Activated CD8-positive, alpha-beta memory T cell treated with anti-CD3 and anti-CD28 coated beads, Interleukin-2, amount 50 U/mL, for 24 hours (primary cell): ENCODE results near the gene HOXD10.

Source experiments
- DNase-seq: peaks from one replicate; pipeline ENCODE4 v3.0.0-alpha.2; 2020; ENCODE audit errors: extremely low read depth

The HOXD10 gene

DNA sequence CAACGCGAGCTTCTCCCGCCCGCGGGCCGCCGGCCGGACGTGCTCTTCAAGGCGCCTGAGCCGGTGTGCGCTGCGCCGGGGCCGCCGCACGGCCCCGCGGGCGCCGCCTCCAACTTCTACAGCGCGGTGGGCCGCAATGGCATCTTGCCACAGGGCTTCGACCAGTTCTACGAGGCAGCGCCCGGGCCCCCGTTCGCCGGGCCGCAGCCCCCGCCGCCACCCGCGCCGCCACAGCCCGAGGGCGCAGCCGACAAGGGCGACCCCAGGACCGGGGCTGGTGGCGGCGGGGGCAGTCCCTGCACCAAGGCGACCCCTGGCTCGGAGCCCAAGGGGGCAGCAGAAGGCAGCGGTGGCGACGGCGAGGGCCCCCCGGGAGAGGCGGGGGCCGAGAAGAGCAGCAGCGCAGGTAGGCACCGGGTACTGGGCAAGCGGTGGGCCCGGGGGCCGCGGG is 8.8 kb upstream of the HOXD10 start:
- DNase-seq = no peak

DNA sequence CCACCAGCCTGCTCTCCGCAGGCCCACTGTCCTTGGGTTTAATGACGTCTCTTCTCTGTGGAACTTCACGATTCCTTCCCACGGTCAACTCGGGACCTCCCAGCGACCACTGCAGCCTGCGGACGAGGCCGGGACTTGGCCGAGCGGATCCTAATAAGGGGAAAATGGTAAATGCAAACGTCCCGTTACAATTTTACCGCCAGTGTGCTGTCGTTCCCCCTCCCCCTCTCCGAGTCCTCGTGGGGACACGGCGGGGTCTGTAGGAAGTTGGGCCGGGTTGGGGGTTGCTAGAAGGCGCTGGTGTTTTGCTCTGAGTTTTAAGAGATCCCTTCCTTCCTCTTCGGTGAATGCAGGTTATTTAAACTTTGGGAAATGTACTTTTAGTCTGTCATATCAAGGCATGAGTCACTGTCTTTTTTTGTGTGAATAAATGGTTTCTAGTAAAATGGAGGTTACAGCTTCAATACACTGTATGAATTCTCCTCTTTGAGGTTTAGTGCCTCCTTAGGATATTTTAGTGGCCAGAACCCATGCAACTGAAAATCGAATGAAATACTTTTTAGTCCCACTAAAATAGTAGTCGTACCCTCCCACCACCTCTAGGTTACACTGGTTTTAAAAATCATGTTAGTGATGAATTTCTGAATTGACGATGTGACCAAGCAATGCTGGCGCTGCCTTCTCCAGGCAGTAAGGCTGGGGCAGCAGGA is 7.2 kb upstream of the HOXD10 start:
- no peak for DNase-seq

DNA sequence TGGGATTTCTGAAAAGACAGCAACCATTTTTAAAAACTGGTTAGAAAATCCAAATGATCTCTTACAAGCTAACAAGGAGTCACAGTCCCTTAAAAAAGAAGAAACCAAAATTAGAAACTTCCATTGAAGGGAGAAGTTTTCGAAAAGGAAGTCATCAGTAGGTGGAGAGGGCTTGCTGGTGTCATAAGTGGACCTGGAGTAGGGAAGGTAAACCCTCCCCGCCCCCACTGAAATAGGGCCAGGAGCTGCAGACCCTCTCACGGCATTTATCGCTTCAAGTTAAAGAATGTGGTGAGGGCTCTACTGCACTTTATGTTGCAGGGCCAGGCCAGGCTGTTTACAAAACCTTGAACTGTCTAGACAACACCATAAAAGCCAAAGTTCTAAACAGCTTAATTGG is 6.6 kb upstream of the HOXD10 start:
- DNase-seq = no peak

DNA sequence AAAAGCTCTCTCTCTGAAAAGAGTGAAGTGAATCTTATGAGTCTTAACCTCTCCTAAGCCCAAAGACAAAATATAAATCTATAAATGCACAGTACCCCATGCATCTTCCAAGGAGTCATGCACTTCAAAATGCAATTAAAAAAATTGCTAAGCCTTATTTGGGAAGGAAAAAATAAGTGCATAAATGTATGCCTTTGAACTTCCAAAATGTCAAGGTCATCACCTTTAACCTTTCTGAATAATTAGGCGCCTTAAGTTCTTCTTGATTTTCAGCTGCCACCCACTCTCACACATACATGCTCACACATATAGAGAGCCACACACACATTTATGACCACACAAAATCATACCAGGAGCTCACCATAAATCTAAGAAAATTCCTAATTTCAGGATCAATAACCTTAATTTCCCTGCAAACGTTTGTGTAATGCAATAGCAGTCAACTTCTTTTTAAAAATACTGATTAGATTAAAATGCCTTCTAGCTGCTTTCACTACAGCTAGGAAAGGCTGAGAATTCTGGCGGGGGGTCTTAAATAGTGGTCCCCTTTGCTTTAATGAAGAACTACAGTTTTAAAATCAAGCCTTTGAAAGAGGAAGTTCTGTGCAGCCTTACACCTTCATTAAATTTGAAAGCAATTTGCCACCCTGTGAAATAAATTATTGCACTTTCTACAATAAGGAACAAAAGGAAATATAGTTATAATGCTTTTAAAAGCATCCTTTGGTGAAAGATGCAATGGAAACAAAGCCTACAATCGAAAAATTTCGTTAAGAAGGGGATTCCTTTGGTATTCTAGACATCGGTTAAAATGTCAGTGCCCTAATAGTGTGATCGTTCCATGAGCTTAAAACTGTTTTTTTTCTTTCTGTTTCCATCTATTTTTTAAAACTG is 5.9 kb upstream of the HOXD10 start:
- no peak for DNase-seq

DNA sequence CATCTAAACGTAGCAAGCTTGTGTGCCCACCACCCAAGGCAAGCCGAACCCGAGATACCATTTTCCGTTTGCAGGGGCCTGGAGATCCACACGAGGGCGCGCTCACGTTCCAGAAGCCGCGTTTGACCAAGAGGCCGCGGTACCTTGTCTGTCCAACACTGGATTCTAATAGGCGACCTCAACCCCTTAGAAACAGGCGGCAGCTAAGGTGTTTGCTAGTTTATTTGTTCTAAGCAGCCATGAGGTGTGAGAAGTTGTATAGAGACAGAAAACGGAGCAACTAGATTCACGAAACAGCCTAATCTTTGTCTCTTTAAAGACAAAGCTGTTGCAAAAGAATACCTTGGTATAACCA is 5.3 kb upstream of the HOXD10 start:
- DNase-seq = no peak

DNA sequence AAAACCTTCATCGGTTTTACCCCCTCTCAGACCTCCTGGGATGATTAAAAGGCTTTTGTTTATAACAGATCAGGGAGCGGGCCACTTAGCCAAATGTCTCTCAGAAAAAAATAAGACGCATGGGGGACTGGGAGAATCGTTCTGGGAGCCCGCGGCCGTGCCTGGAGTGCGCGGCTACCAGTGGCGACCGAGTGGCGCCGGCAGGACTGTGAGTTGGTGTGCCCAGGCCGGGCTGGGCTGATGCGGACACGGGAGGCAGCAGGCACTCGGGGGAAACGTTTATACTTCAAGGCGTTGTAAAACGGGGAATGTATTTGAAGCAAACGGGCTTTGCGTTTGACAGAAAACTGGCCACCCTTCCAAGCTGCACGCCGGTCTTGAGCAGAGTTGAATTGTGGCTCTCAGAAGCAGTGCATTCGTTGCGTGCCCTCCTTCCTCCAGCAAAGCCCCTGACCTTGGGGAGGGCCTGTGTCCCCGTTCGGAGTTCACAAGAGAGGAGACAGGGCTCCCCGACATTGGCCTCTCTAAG is 4.7 kb upstream of the HOXD10 start:
- DNase-seq = no peak

DNA sequence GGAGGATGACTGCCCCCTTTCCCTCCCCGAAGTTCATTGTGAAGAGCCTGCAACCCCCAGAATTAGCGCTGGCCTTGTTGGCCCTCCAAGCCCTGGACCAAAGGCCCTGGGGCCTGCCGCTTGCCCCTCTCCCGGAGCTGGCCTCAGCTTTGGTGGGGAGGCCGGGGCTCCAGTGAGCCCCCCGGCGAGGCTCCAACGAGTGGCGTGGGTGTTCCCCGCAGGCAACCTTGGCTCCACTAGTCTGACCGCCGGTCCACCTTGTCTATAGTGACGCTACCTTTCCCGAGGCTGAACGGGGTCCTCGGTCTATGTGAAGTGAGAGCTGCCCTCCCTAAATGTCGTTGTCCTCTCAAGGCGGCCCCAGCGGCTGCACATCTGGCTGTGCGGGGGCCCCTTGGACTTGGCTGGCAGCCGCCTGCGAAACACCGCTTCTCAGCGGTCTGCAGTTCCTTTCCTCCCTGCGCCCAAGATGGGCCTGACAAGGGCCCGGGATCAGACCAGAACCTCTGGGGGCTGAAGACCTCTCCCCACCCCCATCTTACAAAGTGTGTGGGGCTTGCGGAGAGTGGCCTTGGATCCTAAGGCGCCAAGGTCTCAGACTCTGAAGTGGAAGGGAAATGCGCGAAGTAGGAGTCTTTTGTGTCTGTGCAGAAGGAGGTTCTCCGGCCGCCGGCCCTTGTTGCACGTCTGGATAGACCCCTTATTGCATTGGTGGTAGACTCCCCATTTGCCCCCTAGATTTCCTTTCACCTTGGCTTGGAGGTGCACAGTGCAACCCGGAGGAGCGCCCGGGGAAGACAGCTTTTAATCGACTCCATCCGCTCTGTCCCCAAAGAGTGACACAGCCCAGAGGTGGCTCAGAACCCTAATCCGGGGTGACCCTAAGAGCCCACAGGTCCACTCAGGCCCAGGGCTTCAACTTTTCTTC is 3.9 kb upstream of the HOXD10 start:
- no peak for DNase-seq

DNA sequence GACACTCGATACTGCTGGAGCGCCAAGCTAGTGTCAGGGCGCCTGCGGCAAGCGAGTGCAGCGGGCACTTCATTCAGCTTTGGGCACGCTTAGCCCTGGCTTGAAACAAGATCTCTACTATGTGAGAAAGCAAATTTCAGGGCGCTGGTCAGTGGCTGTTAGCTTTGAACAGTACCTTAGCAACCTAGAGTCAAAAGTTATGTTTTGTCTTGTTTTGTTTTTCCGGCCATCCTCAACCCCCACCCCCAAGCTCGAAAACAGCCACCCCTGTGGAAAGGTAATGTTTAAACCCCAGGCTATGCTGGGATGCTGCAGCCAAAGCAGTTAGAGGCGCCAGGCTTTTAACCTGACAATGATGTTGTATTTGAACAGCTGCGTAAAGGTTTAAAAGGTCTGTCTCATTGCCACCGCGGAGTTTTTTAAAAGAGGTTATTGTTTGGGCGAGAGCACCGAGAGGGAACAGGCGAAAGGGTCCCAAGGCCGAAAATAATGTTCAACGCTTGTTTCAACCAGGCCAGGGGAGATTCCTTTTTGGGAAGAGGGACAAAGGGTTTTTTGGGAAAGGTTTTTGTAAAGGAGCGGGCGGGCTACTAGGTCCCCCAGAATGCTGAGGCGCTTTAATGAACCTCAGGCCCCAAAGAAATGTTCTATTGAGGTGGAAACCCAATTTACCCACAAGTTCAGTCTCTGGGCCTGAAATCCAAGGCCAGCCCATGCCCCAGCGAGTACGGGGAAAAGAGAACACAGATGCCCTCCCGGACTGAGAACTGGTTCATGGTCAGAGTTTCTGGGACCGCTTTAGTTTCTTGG is 2.3 kb upstream of the HOXD10 start:
- no peak for DNase-seq

DNA sequence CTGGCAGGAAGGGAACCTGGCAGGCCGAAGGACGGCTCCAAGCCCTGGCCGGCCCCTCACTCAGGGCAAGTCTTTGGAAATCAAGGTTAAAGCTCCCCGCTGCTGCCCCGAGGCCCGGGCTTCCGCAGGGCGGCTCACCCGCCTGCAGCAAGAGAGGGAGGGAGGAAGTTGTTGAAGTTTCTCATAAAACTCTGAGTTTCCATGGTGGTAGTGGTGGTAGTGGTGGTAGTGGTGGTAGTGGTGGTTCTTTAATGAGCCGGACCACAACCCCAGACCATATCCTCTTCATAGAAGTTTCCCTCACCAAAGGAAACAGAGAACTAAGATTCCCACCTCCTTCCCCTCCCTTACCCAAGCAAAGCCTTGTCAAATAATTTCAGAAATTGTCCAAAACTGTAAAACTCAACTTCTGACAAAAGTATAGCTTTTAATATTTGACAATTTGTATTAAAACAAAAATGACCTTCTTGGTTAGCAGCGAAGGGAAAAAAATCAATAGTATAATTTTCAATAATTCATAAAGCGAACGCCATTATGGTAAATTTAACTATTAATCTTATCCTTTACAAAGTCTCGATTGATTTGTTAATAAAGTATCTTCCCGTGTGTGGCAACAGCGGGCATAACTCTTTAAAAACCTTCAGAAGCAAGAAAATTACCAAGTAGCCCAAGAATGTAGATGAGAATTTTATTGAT is 1.5 kb upstream of the HOXD10 start:
- DNase-seq = no peak

DNA sequence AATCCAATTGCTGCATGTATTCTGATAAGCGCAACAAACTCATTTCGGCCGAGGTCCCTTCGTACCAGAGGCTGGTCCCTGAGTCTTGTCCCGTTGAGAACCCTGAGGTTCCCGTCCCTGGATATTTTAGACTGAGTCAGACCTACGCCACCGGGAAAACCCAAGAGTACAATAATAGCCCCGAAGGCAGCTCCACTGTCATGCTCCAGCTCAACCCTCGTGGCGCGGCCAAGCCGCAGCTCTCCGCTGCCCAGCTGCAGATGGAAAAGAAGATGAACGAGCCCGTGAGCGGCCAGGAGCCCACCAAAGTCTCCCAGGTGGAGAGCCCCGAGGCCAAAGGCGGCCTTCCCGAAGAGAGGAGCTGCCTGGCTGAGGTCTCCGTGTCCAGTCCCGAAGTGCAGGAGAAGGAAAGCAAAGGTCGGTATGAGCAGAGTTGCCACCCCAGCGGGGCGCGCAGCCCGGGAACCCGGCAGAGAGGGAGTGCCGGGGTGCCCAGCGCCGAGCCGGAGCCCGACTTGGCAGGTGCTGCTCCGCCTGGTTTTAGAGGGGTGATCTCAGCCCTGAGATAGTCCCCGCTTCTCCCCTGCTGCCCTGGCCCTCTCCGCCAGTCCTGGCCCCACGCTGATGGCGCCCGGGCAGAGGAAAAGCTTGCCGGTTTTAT is 714 bp downstream of the HOXD10 start:
- DNase-seq = no peak

DNA sequence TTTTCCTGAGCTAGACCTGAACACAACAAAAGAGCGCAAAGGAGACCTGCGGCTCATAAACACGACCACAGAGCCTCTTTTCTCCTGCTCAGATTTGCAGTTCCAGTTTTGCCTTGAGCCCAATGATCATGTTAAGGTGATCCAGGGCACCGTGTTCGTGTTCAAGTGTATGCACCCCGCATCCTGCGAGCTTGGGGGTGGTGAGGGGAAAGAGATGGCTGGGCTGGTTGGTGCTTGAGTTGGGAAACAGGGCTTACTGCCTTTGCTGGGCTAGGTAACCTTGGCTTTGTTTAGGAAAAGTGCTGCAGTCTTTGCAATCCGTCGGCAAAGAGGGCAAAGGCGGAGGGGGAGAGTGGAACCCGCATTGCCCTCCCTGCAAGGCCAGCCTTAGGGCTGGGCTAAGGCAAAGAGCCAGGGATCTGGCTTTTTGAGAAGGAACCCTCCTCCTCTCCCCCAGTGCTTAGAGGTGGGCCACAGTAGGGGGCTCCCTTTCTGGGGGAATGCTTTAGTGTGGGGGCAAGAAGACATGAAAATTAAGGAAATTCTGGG is 1.3 kb downstream of the HOXD10 start:
- DNase-seq = no peak

DNA sequence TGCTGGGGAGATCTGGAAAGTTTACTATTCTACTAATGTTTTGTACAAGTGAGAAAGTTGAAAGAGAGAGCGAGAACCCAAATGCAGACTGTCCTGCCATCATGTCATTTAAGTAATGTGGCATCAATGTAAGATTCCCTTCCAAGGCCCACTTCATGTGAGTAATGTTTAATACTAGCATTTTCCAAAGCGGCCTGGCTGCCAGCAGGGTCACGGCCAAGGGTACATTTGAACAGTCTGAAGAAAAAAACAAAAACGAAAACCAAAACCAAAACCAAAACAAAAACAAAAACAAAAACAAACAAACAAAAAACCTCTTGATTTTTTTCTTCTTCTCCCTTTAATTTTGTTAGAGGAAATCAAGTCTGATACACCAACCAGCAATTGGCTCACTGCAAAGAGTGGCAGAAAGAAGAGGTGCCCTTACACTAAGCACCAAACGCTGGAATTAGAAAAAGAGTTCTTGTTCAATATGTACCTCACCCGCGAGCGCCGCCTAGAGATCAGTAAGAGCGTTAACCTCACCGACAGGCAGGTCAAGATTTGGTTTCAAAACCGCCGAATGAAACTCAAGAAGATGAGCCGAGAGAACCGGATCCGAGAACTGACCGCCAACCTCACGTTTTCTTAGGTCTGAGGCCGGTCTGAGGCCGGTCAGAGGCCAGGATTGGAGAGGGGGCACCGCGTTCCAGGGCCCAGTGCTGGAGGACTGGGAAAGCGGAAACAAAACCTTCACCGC is 2.2 kb downstream of the HOXD10 start:
- DNase-seq = no peak

DNA sequence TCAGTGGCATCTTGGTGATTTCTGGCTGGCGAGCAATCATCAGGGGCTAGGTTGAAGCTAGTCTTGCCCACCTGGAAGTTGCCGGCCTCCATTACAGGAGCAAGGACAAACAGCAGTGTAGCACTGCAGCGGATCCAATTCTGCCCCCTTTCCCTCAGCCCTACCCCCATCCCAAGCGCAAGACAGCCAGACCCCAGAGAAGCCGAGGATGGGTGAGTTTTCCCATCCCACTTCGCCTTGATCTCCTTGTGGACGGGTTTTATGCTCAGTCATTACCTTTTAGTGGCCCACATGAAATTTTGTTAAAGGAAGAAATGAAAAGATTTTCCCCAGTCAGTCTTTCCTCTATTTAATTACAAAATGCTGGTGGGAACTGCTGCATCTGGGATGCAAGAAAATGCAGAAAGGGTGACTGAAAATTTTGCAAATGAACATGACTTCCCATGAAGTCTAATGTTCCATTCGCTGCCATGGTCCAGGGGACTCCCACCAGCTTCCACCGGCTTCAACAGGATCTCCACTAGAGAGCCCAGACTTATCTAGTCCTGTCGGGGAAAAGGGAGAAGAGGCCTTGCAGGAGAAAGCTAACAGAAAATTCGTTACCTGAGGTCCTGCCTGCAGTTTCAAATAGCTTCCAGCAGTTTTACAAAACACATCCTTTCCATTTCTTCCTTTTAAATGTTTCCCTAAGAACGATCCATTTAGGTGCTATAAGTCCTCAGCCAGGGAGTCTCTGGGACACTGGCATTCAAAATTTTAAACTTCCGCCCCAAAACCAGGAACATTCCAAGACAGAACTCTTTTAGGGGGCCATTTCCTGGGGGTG is 4.0 kb downstream of the HOXD10 start:
- no peak for DNase-seq

DNA sequence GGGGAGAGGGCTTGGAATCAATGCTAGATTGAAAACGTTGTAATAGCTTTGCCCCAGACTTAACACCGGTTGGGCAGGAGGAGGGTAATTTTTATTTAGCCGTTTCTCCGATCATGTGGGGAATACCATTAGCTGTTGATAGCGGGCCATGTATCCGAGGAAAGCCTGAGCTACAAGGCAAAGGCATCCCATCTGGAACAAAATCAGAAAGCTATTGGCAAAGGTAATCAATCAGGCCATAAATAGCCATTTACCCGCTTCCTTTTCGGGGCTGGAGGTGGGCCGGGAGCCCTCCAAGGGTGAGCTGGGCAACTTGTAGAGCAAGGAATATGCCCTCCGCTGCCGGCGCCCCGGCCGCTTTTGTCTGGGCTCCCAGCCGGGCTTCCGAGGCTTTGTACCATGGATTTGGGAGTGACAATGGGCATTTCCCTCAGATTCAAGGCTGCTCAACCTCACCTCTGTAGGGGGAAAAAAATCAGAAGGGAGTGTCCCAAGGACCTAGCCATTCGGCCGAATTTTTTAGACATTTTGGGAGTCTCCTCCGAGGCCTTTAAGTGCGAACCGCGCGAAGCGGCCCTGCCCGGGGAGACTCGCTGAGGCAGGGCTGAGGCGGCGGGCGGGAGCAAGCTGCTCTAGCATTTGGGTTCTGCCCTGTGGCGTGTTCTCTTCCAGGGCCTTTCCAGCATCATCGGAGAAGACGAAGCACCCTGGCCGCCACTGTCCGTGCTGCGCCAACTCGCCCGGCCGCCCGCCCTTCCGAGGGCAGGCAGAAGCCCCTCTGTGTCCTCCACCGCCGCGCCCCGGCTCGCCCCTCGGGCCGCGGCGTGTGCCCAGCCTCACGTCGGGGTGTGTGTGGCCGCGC is 4.8 kb downstream of the HOXD10 start:
- DNase-seq = no peak

DNA sequence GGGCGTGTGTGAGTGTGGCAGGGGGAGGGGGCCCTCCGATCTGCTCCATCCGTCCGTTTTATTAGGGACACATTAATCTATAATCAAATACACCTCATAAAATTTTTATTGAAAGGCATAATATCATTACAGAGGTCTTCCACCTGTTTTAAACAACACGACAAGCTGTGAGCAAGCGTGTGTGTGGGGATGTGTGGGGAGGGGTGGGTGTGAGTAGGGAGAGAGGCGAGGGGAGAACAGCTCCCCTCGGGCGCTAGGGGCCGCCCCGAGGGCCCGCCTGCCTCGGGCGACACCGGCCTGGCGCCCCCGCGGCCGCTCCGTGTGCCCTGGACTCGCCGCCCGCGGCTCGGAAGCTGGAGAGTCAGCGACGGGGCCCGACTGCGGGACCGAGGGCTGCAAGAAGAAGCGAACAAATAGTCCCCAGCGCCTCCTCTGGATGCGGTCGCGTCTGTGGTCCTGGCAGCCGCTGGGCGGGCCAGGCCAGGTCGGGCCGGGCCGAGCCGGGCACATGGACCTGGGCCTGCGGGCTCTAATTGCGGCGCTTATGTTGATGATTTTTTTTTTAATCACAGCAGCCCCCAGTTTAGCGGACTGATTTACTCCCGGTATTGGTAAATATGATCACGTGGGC is 5.6 kb downstream of the HOXD10 start:
- DNase-seq = no peak

DNA sequence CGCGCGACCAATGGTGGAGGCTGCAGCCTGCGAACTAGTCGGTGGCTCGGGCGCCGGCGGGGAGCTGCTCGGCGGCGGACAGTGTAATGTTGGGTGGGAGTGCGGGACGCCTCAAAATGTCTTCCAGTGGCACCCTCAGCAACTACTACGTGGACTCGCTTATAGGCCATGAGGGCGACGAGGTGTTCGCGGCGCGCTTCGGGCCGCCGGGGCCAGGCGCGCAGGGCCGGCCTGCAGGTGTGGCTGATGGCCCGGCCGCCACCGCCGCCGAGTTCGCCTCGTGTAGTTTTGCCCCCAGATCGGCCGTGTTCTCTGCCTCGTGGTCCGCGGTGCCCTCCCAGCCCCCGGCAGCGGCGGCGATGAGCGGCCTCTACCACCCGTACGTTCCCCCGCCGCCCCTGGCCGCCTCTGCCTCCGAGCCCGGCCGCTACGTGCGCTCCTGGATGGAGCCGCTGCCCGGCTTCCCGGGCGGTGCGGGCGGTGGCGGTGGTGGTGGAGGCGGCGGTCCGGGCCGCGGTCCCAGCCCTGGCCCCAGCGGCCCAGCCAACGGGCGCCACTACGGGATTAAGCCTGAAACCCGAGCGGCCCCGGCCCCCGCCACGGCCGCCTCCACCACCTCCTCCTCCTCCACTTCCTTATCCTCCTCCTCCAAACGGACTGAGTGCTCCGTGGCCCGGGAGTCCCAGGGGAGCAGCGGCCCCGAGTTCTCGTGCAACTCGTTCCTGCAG is 6.3 kb downstream of the HOXD10 start, which contains the start of gene HOXD9:
TSS of gene HOXD9 (plus strand) at position 37 of the 728 bp plus-strand sequence. CDS start at position 87, 50 bp downstream.
- no peak for DNase-seq
